ENCODE data around the gene CAMK1D.

DNA sequence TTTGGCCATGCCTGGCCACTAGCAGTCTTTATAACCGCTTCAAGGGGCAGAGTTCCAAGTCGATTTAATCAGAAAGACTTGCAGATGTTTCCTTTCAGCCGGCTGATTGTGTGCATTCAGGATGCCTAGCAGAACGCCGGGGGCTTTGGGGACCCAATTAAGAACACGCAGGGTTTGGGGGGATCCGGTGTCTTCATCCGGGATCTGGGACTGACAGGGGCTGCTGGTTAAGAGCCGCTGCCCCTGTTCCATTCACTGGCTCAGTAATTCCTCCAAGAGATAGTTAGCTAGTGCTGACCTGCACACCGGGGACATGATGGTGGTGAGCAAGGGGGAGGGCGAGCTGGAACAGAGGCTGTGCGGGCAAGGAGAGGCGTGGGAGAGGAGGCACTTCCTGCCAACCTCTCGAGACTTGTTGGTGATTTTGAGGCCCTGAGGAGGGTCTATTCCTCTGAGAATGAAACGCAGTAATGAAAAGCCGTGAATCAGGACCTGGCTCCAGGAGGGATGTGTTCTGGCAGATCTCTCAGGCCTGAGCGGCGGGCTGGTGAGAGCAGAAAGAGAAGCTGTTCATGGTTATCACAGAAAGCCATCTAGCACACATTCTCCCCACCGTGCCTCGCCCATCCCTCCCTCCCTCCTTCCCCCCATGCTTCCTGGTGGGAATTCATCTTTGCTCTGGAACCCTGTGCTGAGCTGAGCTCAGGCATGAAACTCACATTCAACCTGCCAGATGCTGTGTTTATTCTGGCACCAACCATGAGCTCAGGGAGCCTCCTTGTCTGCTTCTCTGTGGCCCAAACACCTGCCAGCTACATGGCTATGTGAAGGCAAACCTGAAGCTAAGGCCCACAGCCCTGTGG lies 500.2 kb downstream of the CAMK1D start:
- TF ChIP-seq, protein P1, sequence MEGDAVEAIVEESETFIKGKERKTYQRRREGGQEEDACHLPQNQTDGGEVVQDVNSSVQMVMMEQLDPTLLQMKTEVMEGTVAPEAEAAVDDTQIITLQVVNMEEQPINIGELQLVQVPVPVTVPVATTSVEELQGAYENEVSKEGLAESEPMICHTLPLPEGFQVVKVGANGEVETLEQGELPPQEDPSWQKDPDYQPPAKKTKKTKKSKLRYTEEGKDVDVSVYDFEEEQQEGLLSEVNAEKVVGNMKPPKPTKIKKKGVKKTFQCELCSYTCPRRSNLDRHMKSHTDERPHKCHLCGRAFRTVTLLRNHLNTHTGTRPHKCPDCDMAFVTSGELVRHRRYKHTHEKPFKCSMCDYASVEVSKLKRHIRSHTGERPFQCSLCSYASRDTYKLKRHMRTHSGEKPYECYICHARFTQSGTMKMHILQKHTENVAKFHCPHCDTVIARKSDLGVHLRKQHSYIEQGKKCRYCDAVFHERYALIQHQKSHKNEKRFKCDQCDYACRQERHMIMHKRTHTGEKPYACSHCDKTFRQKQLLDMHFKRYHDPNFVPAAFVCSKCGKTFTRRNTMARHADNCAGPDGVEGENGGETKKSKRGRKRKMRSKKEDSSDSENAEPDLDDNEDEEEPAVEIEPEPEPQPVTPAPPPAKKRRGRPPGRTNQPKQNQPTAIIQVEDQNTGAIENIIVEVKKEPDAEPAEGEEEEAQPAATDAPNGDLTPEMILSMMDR (IDR thresholded peaks at IDR 0.05; ENCODE audit: low read length), result no peak
- TF ChIP-seq EZH2 (optimal IDR thresholded peaks at IDR 0.05; ENCODE audit: low read depth, low read length), result no peak
